IPS-NIHi11 (cell line): ENCODE results near the gene DIP2A.

ENCODE experiments used
- DNase-seq: peaks from one replicate; pipeline ENCODE4 v3.0.0; 2012; ENCODE audit warnings: mixed read lengths, low spot score

Gene DIP2A

DNA sequence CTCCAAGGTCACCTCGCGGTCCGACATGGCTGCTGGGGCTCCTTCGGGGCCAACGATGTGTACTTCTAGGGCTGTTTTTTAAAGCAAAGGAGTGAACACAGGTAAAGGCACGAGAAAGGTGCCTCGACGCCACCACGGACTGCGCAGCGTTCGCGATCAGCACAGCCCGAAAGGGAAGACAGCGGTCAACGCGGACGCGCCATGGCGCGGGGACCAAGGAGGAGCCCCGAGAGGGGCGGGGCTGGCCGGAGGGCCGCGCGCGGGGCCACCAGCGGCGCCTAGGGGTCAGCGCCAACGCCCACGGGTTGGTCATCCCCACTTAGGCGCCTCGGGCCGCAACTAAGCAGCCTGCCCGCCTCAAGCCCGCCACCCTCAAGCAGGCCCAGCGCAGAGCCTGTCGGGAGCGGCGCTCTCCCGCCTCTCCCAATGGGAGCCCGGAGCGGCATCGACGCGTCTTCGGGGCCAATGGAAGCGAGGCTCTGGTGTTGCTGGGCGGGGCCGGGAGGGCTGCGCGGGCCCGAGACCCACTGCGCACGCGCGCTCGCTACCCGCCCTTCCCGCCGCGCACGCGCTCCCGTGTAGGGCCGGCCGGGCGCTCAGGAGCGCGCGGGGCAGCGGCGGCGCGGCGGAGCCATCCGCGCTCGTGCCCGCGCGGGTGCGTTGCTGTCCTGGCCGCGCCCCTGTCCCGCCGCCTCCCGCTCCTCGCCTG lies at the start of gene DIP2A:
Gene DIP2A (plus strand): TSS at position 577 of the 709 bp plus-strand sequence. CDS start 241 bp downstream, outside the sequence.
- peak; percentile 100 for DNase-seq

DNA sequence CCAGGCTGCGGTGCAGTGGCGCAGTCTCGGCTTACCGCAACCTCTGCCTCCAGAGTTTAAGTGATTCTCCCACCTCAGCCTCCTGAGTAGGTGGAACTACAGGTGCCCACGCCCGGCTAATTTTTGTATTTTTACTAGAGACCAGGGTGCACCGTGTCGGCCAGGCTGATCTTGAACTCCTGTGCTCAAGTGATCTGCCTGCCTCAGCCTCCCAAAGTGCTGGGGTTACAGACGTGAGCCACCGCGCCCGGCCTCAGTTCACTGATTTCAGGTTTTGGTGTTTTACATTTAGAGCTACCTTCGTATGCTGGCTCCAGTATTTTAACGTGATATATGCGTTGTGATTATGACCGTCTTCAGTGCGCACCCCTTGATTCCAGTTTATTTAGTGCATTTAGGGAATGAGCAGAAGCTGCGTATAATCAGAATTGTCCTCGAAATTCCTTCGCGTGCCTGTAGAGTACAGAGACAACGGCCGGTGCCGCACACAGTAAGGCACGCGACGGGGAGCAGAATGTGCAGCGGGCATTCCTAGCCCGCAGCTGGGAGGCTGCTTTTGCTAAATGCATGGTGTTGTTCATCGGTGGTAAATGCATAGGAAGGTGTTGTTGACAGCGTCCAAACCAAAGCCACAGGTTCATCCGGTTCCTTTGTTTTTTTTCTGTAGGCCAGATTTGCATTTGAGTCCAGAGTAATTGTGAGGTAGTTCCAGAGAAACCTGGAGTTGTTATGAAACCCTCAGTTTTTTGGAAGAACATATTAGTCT lies 48.9 kb upstream of the DIP2A start:
- DNase-seq: peak; percentile 28

DNA sequence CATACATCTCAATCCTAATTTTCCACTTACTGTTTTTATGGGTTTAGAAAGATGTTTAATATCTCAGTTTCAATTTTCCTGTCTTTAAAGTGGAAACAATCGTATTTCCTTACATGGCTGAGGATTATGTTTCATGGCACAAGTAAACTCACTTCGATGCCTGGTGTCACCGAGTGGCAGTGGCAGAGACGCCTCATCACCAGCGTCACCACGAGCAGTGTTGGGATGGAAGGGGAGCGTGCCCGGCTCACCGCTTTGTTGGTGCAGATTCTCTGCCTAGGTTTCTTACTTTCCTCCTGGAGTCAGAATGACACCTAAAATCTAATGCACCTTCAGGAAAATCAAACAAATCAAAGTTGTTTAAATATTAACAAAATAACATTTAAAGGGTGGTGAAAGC lies 48.2 kb upstream of the DIP2A start:
- DNase-seq: no peak

GRCh38 chr21:46411236-46411635 lies 47.5 kb upstream of the DIP2A start:
- DNase-seq: peak; percentile 34

- peak; percentile 22 for DNase-seq
Observed at GRCh38 chr21:46411691-46412090, 47.0 kb upstream of the DIP2A start.

- peak; percentile 6 for DNase-seq
Observed at GRCh38 chr21:46412521-46413364, 45.9 kb upstream of the DIP2A start.

GRCh38 chr21:46413365-46413696 lies 45.4 kb upstream of the DIP2A start:
- DNase-seq: no peak

DNA sequence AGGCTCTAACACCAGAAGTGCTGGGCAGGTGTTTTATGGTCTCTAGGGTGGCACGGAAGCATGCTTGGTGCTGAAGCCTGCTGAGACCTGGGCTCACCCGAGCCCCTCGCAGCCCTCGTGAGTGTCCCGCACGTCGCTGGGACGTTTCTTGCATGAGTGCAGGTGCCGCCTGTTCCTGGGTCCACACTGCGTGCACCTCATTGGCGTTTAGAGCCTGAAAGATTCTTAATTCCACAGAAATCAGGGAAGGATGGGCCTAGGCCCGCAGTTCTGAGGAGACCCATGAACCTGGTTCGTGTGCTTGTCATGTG lies 43.8 kb upstream of the DIP2A start:
- DNase-seq: no peak

GRCh38 chr21:46416551-46416950 lies 42.1 kb upstream of the DIP2A start:
- DNase-seq: no peak

- DNase-seq: no peak
Observed at GRCh38 chr21:46418265-46418946, 40.3 kb upstream of the DIP2A start.

DNA sequence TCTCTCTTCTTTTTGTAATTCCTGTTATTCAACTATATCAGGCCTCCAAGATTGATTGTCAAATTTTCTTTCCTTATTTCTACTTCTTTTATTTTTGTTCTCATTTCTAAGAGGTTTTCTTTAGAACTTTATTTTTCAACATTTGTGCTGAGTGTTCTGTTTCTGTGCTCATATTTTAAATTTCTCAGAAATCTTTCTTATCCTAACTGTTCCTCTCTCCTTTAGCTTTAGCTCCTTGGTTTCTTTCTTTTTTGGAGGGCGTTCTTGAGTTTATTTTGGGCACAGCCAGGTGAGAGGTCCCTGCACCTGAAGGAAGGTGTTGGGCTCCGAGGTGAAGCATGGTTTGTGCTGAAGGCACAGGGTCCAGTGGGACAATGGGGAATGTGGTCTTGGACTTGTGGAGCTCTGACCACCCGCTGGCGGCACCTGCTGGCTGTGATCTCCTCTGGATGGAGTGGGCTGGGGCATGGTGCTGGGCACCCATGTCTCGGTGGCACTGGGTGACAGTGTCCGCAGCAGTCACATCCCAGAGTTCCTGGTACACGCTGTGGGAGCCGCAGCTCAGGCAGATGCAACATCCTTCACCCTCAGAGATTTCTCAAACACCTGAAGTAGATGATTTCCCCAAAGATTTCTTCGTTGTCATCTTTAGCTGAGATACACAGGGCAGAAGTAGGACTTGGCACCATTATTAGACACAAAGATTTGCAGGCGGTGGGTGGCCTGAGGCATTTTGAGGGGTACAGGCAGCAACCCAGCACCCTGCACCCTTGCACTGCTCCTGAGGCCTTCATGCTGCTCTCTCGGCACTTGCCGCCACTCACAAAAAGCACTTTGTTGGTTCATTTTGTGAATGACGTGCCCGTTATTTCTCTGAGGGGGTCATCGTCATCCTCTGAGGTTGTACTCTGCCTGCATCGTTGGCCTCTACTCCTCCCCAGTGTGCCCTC lies 38.2 kb upstream of the DIP2A start:
- no peak for DNase-seq

DNA sequence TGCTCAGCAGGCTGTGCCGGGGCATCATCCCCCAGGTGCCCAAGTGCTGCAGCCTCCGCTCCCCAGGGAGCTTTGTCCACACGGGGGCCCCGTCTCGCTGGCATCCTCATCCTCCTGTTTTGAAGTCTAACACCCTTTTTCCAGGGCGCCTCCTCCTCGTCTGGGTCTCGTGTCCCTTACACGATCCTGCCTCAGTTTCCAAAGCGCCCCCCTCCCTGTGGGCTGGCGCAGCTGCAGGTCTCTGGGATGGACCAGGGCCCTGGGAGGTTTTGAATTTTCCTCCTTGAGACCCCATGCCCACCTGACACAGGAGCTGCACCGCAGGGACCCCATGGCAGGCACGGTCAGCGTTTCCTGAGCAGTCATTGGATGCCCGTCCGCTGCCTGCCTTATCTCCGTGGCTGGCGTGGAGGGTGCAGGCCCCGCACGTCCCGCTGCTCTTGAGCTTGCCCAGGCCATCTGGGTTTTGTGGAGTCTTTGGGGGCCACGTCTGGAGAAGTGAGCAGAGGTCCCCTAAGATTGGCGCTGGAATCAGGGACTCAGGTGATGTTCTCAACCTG lies 37.4 kb upstream of the DIP2A start:
- no peak for DNase-seq

DNA sequence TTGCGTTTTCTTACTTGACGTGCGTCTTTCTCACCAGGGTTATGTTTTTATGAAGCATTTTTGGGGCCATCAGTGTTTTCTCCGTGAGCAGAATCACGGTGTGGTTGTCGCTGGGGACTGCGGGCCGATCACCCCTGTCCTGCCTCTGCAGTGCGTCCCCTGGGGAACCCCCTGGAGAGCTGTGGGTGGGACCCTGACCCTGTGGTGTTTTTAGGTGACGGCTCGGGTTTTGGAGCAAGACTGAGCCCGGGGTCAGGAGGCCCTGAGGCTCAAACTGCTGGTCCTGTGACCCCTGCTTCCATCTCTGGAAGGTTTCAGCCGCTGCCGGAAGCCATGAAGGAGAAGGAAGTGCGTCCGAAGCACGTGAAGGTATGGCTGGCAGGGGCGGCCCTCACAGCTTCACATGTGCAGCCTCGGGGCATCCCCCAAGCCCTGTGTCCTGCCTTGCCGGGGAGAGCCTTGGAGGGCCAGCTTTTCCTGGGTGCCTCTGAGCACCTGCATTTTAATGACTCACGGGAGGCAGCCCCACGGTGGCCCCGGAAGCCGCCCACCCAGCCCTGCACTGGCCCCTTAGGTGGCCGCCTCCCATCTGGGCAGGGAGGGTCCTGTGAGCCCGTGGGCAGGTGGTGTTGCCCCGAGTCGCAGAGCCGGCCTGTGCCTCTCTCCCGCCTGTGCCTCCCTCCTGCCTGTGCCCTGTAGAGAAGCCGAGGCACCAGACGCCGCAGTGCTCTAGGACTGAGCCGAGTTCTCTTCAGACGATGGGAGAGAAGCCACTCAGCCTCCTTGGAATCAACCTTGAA lies 36.7 kb upstream of the DIP2A start:
- no peak for DNase-seq

DNA sequence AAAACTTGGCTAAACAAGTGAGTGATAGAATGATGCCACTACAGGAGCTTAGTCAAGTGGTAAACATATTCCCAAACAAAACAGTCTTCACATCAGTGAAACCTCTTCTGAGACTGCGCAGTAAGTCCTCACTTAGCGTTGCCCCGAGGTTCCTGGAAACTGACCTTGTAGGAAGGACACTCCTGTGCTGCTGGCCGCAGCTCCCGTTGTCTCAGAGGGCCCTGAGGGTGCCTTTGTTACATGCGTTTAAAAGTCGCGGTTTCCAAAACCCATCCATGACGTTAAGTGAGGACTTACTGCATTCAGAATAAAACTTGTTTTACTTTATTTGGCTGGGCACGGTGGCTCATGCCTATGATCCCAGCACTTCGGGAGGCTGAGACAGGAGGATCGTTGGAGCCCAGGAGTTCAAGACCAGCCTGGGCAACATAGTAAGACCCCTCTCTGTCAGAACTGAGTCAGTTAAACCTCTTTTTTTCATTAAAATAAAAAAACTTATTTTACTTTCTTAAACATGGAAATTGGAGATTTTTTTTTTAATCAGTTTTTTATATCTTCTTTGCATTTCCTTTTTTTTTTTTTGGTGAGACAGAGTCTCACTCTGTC lies 36.0 kb upstream of the DIP2A start:
- no peak for DNase-seq

DNA sequence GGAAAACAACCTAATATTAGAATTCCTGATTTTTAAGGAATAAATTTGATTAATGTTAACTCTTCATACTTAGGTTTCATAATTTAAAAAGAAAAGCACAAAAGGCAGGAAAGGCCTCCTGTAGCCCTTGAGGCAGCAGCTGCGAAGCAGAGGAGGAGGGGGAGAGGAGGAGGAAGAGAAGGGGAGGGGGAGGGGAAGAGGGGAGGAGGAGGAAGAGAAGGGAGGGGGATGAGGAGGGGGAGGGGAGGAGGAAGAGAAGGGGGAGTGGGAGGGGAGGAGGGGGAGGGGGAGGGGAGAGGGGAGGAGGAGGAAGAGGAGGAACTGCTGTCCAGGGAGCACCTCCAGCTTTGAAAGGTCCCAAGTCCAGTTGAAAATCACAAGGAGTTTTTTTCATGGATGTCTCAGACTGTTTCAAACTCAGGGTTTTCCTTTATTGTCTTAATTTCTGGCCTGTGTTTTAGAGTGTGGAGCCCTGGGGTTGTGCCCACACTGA lies 35.1 kb upstream of the DIP2A start:
- no peak for DNase-seq

DNA sequence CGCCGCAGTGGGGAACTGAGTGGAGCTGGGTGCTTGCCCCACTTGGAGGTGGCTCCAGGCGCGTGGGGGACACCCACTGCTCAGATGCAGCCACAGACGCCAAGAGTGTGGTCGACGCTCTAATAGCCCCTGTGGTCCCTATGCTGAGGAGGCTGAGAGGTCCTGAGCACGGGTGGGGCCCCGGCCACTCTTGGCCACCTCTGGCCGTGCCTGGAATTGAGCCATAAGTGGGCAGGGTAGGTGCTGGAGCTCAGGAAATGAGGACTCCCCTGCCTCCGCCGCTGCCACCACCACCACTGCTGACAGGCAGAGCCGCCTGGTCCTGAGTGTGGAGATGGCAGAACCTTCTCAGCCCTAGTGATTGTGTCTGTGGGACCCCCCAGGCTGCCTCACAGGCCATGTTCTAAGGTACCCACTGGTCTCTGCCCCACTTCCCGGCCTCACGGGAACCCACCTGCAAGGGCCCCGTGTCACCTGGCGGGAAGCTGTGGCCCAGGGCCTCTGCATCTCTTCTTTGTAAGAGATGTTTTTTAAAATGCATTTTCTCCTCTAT lies 34.6 kb upstream of the DIP2A start:
- peak; percentile 57 for DNase-seq

GRCh38 chr21:46424621-46425020 lies 34.1 kb upstream of the DIP2A start:
- no peak for DNase-seq

GRCh38 chr21:46425041-46425440 lies 33.6 kb upstream of the DIP2A start:
- DNase-seq: no peak

DNA sequence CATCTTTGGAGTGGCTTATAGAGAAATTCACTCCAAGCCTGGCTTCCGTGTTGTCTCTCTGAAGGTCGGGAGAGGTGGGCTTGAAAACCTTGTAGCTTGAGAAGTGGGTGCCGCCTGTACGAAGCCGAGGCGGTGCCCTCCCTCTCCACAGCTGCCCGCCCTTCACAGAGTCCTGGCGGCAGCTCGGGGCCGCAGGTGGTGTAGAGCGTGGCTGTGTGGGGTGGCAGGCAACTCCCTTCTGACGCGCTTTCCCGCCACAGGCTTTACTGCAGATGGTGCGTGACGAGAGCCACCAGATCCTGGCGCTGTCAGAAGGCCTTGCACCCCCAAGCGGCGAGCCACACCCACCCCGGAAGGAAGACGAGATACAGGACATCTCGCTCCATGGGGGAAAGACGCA lies 33.1 kb upstream of the DIP2A start:
- DNase-seq: no peak
